HG03439 (cell line): Measurements from ENCODE around the gene TPPP.
A peak's percentile ranks its signal among the peaks of the same experiment; 100 is the strongest.

ENCODE experiments used
- ATAC-seq: cut with Tn5 transposase; IDR thresholded peaks from one replicate; pipeline ENCODE4 v1.9.1; 2021; ENCODE audit warnings: mild to moderate bottlenecking, moderate library complexity; ENCODE audit not compliant: unreplicated experiment

The TPPP gene

DNA sequence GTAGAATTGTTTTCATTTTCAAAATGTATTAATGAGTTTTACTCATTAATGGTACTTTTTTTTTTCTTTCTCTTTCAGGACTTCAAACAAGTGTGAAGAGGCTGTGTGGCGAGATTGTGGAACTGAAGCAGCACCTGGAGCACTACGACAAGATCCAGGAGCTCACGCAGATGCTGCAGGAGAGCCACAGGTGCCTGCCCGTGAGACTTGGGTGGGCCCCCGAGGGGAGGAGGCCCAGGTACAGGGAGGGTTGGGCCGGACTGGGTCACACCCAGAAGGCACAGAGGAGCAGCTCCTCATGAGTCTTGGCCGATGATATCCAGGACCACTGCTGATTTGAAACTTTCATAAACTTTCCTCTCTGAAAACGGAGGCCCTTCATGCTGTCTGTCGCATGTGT is 45.4 kb downstream of the TPPP start:
- no peak for ATAC-seq

GRCh38 chr5:647311-647710 is 45.8 kb downstream of the TPPP start:
- no peak for ATAC-seq

GRCh38 chr5:646396-647201 is 46.6 kb downstream of the TPPP start:
- no peak for ATAC-seq

DNA sequence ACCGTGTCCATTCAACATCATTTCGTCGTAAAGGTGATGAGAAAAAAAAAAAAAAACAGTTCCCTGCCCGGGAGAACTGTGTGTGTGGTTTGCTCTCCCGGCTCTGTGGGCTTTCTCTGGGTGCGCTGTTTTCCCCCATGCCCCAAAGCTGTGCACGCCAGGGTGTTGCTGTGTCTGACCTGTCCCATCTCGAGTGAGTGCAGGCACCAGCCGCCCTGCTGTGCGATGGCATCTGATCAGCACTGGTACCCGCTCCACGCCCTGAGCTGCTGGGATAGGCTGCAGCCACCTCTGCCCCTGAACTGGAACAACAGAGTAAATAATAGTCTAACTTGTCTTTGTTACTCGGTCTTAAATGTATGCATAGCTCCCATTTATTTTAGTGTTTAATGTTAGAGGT is 47.7 kb downstream of the TPPP start:
- no peak for ATAC-seq

DNA sequence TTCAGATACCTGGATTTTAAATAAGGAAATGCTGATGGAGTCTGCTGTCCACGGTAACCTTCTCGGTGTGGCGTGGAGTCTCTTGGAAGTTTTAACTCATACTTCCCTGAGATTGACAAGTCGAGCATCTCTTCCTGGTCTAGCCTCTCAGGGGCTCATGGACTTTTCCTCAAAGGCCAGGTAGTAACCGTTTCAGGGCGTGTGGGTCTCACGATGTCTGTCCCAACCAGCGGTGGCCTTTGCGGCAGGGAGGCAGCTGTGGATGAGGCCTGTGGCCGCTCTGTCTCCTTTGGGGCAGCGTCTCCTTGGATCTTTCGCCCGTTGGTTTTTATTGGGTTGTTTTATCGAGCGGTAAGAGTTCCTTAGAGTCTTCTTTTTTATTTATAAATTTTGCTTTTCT is 48.2 kb downstream of the TPPP start:
- no peak for ATAC-seq

GRCh38 chr5:644509-644908 is 48.6 kb downstream of the TPPP start:
- ATAC-seq = no peak

DNA sequence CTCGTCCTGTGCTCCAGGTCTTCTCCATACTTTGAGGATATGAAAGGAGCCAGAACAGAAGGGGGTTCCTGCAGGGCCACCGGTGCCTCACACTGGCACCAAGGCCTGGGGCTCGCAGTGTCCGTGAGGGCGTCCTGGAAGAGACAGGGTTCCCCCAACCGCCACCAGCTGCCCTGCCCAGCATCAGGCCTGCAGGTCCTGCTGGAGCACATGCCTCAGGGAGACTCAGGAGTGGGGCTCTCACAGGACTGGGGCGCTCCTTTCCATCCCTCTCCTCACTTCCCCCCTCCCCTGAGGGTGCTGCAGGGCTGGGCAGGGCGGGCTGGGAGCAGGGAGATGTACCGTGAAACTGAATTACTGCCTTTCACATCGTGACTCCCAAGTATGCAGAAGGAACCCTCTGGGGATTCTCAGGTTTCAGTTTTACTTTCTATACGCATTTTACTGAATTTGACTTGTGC is 49.3 kb downstream of the TPPP start:
- peak; percentile 54 for ATAC-seq

DNA sequence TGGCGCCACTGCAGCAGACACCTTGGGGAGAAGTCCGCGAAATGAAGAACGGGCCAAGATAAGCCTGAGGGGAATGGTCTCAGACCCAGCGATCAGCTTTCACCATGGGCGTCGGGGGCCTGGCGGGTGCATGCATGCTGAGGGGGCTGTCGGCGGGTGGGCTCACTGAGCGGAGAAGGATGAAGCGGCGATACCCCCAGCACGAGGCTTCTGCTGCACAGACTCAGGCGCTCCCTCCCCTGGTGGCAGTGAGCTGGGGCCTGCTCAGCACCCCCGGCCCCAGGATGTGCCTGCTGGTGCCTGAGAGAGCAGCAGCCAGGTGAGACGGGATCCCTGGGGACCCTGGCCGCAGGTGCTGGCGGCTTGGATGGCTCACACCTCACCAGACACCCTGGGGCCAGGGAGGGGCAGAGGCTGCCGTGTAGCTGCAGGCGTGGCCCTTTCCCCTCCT is 49.8 kb downstream of the TPPP start:
- peak; percentile 38 for ATAC-seq

- ATAC-seq = no peak
These were observed 50.7 kb downstream of the TPPP start for GRCh38 chr5:642481-642880.

GRCh38 chr5:641331-641765 is 51.8 kb downstream of the TPPP start:
- ATAC-seq = no peak

DNA sequence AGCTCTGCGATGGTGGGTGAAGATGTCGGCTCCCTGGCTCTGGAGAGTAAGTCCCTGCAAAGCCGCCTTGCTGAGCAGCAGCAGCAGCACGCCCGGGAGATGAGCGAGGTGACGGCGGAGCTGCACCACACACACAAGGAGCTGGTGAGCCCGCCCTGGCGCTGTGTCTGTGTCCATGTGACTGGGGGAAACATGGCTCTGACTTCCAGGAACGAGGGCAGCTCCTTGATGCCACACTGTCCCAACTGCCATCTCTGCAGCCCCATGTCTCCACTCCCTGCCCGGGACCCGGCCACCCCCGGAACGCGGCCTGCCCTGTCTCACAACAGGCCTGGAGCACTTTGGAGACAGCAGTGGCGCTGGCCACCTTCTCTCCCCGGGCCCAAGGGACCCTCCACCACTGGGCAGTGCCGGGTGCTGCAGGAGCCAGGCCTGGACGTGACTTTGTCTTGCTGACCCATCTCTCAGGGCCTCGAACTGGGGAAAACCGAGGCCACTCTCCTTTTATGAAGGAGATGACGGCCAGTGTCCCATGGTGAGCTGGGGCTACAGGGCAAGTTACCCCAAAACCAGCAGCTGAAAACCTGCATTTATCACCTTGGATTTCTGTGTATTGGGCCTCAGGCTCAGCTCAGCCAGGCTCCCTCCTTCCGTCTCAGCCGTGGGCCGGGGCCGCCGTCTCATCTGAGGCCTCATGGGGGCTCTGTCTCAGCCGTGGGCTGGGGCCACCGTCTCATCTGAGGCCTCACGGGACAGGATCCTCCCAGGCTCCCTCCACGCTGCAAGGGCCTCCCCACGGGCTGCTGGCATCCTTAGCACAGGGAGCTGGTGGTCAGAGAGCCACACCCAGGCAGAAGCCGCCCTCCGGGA is 52.5 kb downstream of the TPPP start:
- no peak for ATAC-seq

- ATAC-seq = no peak
These were observed 53.5 kb downstream of the TPPP start for GRCh38 chr5:639584-640213.

DNA sequence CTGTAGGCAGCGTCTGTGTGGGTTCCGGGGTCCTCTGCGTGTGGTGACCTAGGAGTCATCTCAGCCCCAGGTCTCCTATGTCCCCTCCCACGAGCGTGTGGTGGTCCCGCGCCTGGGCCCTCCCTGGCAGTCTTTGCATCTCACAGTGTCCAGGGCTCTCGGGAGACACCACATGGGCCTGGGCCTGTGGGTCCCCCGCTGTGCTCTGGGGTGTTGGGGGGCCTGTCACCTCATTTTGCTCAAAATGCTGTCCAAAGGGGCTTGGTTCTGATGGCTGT is 54.0 kb downstream of the TPPP start:
- ATAC-seq = no peak

DNA sequence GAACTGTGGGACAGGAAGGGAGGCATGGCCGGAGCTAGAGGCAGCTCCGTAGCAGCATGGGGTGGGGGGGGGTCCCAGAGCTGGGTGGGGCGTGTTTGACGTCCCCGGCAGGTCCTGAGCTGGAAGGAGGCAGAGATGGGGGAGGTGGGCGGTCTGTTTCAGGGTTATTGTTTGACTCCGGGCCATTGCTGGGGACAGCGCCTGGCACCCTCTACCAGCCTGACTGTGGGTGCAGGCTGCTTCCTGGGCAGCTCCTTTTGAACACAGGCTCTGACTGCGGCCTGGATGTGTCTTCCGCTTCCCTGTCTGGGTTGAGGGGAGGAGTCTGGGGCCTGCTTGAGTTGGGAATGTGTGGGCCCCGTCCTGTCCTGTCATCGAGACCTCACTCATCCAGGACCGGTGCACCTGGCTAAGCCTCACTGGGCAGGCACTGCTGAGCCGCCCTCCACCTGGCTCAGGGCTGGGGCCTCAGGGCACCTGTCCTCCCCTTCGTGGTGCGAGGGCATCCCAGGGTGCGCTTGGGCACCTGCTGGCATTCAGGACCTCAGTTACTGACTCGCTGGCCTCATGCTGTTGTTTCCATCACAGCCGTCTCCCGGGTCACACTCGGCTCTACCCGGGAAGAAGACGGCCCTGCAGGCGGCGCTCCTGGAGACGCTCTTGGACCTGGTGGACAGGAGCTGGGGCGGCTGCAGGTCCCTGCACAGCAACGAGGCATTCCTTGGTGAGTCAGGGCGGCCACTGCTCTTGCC is 54.5 kb downstream of the TPPP start:
- ATAC-seq = no peak

- no peak for ATAC-seq
These were observed 55.3 kb downstream of the TPPP start for GRCh38 chr5:637581-638450.

- no peak for ATAC-seq
These were observed 56.2 kb downstream of the TPPP start for GRCh38 chr5:636951-637350.

DNA sequence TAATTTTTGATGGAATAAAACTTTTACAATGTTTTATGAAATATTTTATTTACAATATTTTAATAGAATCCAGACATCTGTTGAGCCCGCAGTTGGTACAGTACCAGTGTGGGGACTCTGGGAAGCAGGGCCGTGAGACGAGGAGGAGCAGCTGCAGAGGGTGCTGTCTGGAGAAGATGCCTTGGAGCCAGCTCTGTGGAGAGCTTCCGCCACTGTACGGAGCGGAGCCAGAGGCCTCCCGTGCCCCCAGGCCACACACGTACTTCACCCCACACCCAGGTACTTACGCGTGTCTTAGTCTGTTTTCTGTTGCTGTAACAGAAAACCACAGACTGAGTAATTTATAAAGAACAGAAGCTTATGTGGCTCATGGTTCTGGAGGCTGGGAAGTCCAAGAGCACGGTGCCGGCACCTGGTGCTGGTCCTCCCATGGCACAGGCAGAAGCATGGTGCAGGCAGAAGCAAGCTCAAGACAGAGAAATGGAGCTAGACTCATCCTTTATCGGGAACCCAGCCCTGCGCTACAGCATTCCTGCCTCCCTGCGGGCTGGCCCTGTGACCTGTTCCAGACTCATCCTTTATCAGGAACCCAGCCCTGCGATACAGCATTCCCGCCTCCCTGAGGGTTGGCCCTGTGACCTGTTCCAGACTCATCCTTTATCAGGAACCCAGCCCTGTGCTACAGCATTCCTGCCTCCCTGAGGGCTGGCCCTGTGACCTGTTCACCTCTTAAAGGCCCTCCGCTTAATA is 57.7 kb downstream of the TPPP start:
- ATAC-seq = no peak

GRCh38 chr5:634191-634590 is 59.0 kb downstream of the TPPP start:
- no peak for ATAC-seq

GRCh38 chr5:633501-633955 is 59.6 kb downstream of the TPPP start:
- no peak for ATAC-seq
